Neural progenitor cell (in vitro differentiated cells): ENCODE measurements around the gene USP36.

ENCODE experiments used
- CTCF ChIP-seq: fragments of 200-600 bp; sonication (generic); IDR thresholded peaks from 2 replicates; pipeline ENCODE4 v1.5.1; 2017; ENCODE audit warnings: antibody characterized with exemption, mild to moderate bottlenecking
- EZH2phosphoT487 ChIP-seq: fragments of 200-600 bp; sonication (generic); IDR thresholded peaks from 2 replicates; pipeline ENCODE4 v1.6.1; 2017; ENCODE audit warnings: antibody characterized with exemption

- no peak for TF ChIP-seq EZH2phosphoT487
- no peak for TF ChIP-seq CTCF
Measured at GRCh38 chr17:78781893-78782304, 58.7 kb downstream of the USP36 start, which contains the start of gene CYTH1.
